GM12872 (cell line): Measurements from ENCODE around the gene FHIT.

ENCODE experiments used
- TF ChIP-seq, protein P1 (sequence below): IDR thresholded peaks from 3 replicates; pipeline ENCODE4 v1.5.1; 2011; ENCODE audit warnings: low read depth, mild to moderate bottlenecking, low read length, moderate library complexity; ENCODE audit not compliant: insufficient read depth

Gene FHIT

DNA sequence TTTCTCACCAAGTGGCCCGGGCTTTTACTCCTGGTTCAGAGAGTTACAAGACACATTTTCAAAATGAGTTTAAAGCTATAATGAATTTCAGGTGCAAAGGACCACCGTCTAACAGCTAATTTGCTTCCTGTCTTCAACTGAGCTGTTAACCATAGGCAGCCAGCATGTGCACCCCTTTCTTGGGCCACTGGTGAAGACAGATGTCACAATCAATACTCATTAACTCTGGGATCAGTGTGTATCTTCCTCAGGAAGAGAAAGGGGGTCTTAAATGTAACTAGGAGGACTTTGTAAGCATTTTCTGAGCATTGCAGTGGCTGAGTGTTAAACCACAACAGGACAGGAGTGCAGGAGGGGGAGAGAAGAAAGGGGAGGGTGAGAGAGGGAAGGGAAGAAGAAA, 1450.8 kb downstream of the FHIT start:
- TF ChIP-seq, protein P1, sequence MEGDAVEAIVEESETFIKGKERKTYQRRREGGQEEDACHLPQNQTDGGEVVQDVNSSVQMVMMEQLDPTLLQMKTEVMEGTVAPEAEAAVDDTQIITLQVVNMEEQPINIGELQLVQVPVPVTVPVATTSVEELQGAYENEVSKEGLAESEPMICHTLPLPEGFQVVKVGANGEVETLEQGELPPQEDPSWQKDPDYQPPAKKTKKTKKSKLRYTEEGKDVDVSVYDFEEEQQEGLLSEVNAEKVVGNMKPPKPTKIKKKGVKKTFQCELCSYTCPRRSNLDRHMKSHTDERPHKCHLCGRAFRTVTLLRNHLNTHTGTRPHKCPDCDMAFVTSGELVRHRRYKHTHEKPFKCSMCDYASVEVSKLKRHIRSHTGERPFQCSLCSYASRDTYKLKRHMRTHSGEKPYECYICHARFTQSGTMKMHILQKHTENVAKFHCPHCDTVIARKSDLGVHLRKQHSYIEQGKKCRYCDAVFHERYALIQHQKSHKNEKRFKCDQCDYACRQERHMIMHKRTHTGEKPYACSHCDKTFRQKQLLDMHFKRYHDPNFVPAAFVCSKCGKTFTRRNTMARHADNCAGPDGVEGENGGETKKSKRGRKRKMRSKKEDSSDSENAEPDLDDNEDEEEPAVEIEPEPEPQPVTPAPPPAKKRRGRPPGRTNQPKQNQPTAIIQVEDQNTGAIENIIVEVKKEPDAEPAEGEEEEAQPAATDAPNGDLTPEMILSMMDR, result no peak

DNA sequence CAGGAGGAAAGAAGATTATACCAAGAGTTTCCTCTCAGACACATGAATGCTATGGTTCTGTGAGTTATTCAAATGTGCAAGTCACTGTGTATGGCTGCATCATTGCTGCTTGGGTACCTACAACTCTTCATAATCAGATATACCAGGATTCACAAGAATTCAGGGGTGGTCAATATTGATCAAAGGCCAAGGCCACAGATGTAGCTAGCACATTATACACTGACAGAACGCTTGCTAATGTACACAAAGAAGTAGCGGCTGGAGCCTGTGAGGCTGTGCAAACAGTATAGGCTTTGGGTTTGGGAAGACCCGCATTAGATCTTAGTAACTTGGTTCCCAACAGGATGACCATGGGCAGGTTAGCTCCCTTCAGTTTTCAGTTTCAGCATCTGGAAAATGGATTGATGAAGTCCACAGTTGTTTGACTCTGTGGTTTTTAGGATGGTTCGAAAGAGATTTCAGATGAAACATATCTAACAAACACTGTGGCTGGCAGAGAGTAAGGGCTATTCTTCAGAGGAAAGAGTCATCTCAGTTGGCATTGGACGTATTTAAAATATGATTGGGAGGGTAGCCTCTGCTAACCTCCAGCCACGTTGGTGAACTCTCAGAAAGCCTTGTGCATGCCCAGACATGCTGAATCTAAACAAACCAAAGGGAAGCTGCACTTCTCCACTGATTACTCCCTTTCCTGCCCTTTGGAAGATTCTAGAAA, 1452.7 kb downstream of the FHIT start:
- TF ChIP-seq, protein P1, result no peak

DNA sequence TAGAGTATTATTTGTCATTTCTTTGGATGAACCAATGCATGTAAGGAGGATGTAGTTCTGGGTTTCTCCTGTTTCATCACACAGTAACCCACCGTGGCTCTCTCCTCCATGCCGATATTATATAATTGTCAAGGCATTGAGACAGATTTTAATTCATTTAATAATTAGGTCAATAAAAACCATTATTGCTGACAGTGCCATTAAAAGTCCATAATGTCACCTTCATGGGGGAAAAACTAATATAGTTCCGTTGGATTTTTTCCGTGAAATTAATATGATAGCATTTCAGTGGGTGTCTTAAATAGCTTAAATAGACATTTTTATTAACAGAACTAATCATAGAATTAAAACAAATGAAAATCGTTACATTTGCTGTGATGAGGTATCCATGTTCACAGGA, 1453.7 kb downstream of the FHIT start:
- TF ChIP-seq, protein P1, result no peak

DNA sequence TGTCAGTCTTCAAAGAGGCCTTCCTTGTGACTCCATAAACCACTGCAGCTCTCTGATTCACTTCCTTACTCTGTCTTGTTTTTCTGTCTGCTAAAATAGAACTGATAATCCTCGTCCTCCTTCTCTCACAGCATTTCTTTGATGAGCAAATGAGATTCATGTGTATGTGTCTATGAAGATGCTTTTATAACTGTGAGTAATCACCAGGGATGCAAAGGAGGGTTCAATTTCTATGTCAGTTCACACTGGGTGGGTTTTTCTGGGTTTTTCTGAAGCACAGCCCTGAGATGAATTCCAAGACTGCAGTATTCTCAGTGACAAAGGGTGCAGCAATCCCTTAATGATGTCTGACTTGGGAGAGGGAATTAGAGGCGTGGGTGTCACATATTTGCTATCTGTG, 1454.8 kb downstream of the FHIT start:
- TF ChIP-seq, protein P1, result no peak

DNA sequence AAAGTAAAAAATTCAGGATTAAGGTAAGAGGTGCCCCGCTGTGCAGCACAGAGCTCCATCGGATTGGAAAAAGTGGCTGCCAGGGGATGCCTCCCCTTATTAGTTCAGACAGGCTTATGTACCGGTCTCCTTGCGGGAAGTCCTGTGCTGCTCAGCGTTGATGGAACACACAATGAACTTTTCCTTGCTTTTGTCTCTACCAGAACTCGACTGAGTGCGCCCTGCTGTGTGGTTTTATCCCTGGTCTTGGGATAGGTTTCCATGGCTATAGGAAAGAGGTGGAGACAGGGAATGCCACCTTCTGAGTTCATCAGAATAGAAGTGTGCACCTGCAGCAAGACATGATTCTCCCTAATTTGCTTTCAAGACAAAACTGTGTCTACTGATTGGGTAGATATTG, 1455.5 kb downstream of the FHIT start:
- TF ChIP-seq, protein P1, result no peak

DNA sequence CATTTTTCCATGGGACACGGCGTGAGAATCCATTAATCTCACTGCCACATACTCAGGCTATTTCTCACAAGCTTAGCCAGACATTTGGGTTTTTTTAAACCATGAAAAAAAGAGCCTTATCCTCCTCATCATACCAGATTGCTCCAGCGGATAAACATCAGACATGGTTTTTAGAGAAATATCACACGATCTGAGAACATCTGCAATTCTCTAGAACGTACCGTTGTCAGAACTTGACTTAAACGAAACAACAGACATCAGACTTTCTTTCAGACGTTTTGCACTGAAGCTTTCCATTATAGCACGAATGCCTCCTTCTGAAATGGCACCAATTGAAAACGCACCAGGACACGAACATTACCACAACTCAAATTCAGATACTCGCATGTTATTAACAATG, 1457.3 kb downstream of the FHIT start:
- TF ChIP-seq, protein P1, result no peak

DNA sequence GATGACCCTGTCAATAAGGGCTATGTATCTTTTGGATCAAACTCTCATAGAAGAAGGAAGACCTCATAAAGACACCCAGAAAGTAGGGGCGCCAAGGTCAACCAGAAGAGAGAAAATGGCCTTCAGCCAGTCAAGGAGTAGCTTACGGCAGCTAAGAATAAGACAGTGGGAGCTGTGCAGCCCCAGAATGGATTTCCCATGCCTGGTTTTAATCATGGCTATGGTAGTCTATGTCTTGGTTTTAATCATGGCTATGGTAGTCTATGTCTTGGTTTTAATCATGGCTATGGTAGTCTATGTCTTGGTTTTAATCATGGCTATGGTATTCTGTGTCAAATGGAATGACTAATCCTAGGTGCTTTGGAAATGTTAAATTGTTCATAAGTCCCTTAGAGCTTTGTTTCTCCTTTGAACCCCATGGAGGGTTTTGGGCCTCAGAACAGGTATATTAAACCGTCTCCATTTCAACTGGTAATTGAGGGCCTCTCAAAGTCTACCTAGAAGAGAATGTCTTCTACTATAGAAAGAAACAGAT, 1459.4 kb downstream of the FHIT start:
- TF ChIP-seq, protein P1, result no peak
